Measurements from ENCODE around the gene PKNOX2.

GRCh38 chr11:125128450-125128849 is 36.1 kb upstream of the PKNOX2 start:
- TF ChIP-seq POLR2AphosphoS5 (IDR thresholded peaks at IDR 0.05; ENCODE audit: insufficient read depth in 1 of 2, low read depth in 1 of 2) (no peak), CTCF (IDR thresholded peaks at IDR 0.05) (no peak), POLR2A (IDR thresholded peaks at IDR 0.05) (no peak)

All from vagina (tissue), 2 donors.